ENCODE data around the gene HMGCL. TPM values are rescaled to one million over a fixed set of nuclear protein-coding genes. Genes with fewer than 3 reads are reported as not detected.
"Not testable (repeated sequence)": the region's sequence is repeated elsewhere in the genome, so short reads cannot be mapped to it uniquely, and the experiment has no call there.

Gene HMGCL
- total RNA-seq, 2 donors from 2014 or later = 29.0 to 45.3 TPM

GRCh38 chr1:23793861-23794731 is 31.1 kb downstream of the HMGCL start:
- Mint-ChIP-seq H3K9me3 (no peaks in the 10 kb centered on the region), H3K27ac (peak overlapping the region; percentile 22 to 64), H3K36me3 (peaks cover 7 to 17% of the 10 kb centered on the region in 2 donors)
- no peak for ATAC-seq
- no peak for DNase-seq (ENCODE audit: low spot score in 2 of 2)

- Mint-ChIP-seq H3K27ac (peak overlapping the region; percentile 64 to 65), H3K36me3 (peaks cover 7 to 14% of the 10 kb centered on the region in 2 donors), H3K9me3 (no peaks in the 10 kb centered on the region)
- ATAC-seq (peak in 1 of 2 donors; percentile 11), DNase-seq (ENCODE audit: low spot score in 2 of 2) (peak in 1 of 2 donors; percentile 30)
These were observed 32.0 kb downstream of the HMGCL start for GRCh38 chr1:23793018-23793781.

GRCh38 chr1:23792151-23792945 is 32.9 kb downstream of the HMGCL start:
- H3K9me3 Mint-ChIP-seq = no peaks in the 10 kb centered on the region
- DNase-seq (ENCODE audit: low spot score in 2 of 2) (no peak), ATAC-seq (no peak)
- H3K27ac Mint-ChIP-seq = peak overlapping the region; percentile 91 to 93
- peaks cover 7 to 18% of the 10 kb centered on the region in 2 donors for H3K36me3 Mint-ChIP-seq

- DNase-seq (ENCODE audit: low spot score in 2 of 2) (peak in 1 of 2 donors; percentile 27), ATAC-seq (peak; percentile 30 to 34)
- Mint-ChIP-seq H3K36me3 (peaks cover 7 to 25% of the 10 kb centered on the region in 2 donors), H3K27ac (peak overlapping the region; percentile 91 to 93), H3K9me3 (no peaks in the 10 kb centered on the region)
These were observed 33.6 kb downstream of the HMGCL start for GRCh38 chr1:23791516-23792047.

- DNase-seq (ENCODE audit: low spot score in 2 of 2) = peak; percentile 85 to 90
- H3K27ac Mint-ChIP-seq = peak within 1 kb of the TSS; percentile 91 to 93
- peak; percentile 91 to 92 for ATAC-seq
- H3K36me3 Mint-ChIP-seq = peaks cover 12 to 29% of the 10 kb centered on the region in 2 donors
- H3K9me3 Mint-ChIP-seq = no peaks in the 10 kb centered on the region
These were observed 34.3 kb downstream of the HMGCL start, which contains the start of gene LYPLA2 for GRCh38 chr1:23790696-23791515. TSS of gene LYPLA2 (plus strand) at chr1:23791145. CDS start at chr1:23792683, 1,538 bp downstream.

GRCh38 chr1:23788695-23789094 is 36.5 kb downstream of the HMGCL start:
- DNase-seq (ENCODE audit: low spot score in 2 of 2) (no peak), ATAC-seq (no peak)
- Mint-ChIP-seq H3K36me3 (peaks cover 19 to 35% of the 10 kb centered on the region in 2 donors), H3K27ac (no peak overlapping the region), H3K9me3 (no peaks in the 10 kb centered on the region)

- Mint-ChIP-seq H3K27ac (no peak overlapping the region), H3K36me3 (peaks cover 19 to 35% of the 10 kb centered on the region in 2 donors), H3K9me3 (no peaks in the 10 kb centered on the region)
- no peak for DNase-seq (ENCODE audit: low spot score in 2 of 2)
- no peak for ATAC-seq
These were observed 37.5 kb downstream of the HMGCL start for GRCh38 chr1:23787701-23788100.

- ATAC-seq = no peak
- H3K36me3 Mint-ChIP-seq = peaks cover 12 to 23% of the 10 kb centered on the region in 2 donors
These were observed 40.4 kb downstream of the HMGCL start for GRCh38 chr1:23784846-23785245.

GRCh38 chr1:23783141-23783540 is 42.1 kb downstream of the HMGCL start:
- ATAC-seq; H3K9me3 Mint-ChIP-seq; DNase-seq (ENCODE audit: low spot score in 2 of 2): not testable (repeated sequence)
- peaks cover 20 to 24% of the 10 kb centered on the region in 2 donors for H3K36me3 Mint-ChIP-seq
- H3K27ac Mint-ChIP-seq = peak overlapping the region in 1 of 2 donors; percentile 84

More at GRCh38 chr1:23784846-23785245, 40.4 kb downstream of the HMGCL start:
- no peak for DNase-seq (ENCODE audit: low spot score in 2 of 2)
- Mint-ChIP-seq H3K9me3 (no peaks in the 10 kb centered on the region), H3K27ac (no peak overlapping the region)

GRCh38 chr1:23779826-23780371 is 45.3 kb downstream of the HMGCL start:
- no peaks in the 10 kb centered on the region for H3K9me3 Mint-ChIP-seq
- DNase-seq (ENCODE audit: low spot score in 2 of 2) = no peak
- H3K27ac Mint-ChIP-seq = peak overlapping the region; percentile 87
- H3K36me3 Mint-ChIP-seq = peaks cover 5 to 19% of the 10 kb centered on the region in 2 donors
- ATAC-seq = peak in 1 of 2 donors; percentile 36

- ATAC-seq (peak; percentile 84 to 88), DNase-seq (ENCODE audit: low spot score in 2 of 2) (peak; percentile 79 to 85)
- H3K9me3 Mint-ChIP-seq = no peaks in the 10 kb centered on the region
- peaks cover 5 to 16% of the 10 kb centered on the region in 2 donors for H3K36me3 Mint-ChIP-seq
- peak within 1 kb of the TSS; percentile 81 to 87 for H3K27ac Mint-ChIP-seq
These were observed 47.0 kb downstream of the HMGCL start, which contains the start of gene PITHD1 for GRCh38 chr1:23777979-23778814. TSS of gene PITHD1 (plus strand) at chr1:23778418. CDS start at chr1:23778516, 98 bp downstream.

GRCh38 chr1:23776217-23776616 is 49.0 kb downstream of the HMGCL start:
- H3K36me3 Mint-ChIP-seq = peaks cover 5 to 16% of the 10 kb centered on the region in 2 donors
- no peak for ATAC-seq
- H3K9me3 Mint-ChIP-seq = no peaks in the 10 kb centered on the region
- no peak for DNase-seq (ENCODE audit: low spot score in 2 of 2)
- H3K27ac Mint-ChIP-seq = no peak overlapping the region

- Mint-ChIP-seq H3K27ac (no peak overlapping the region), H3K36me3 (peaks cover 5 to 12% of the 10 kb centered on the region in 2 donors), H3K9me3 (no peaks in the 10 kb centered on the region)
- ATAC-seq (no peak), DNase-seq (ENCODE audit: low spot score in 2 of 2) (no peak)
These were observed 50.9 kb downstream of the HMGCL start for GRCh38 chr1:23774174-23774880.

- ATAC-seq (no peak), DNase-seq (ENCODE audit: low spot score in 2 of 2) (no peak)
- Mint-ChIP-seq H3K36me3 (peaks cover 2% of the 10 kb centered on the region in 2 donors), H3K9me3 (no peaks in the 10 kb centered on the region), H3K27ac (no peak overlapping the region)
These were observed 52.4 kb downstream of the HMGCL start for GRCh38 chr1:23772854-23773242.
